HepG2 (cell line): ENCODE data around the gene PRELID1. TPM values are rescaled to one million over a fixed set of nuclear protein-coding genes. Genes with fewer than 3 reads are reported as not detected.

Experiments used
- ATAC-seq: fragments of 200-7000 bp; cut with Tn5 transposase; 3 replicates; pipeline ENCODE4 v1.9.1; 2020; ENCODE audit warnings: mild to moderate bottlenecking, moderate library complexity
- BruUV-seq: library from RNA; stranded (reverse); fragments of 400-500 nt; replicated peaks from 2 replicates; lab custom pipeline; 2021; lab: Mats Ljungman, UMichigan
- CTCF ChIA-PET: fragments of 300-600 bp; formaldehyde crosslinking; extraction: SDS; loops from one replicate; lab custom pipeline; 2021; ENCODE audit warnings: low total read pairs, inconsistent platforms, low intra/inter-chr PET ratio; lab: Yijun Ruan, JAX
- POLR2A ChIA-PET: fragments of 350-600 bp; sonication (Branson Sonifier 250); formaldehyde crosslinking; loops from one replicate; lab custom pipeline; 2020; ENCODE audit warnings: antibody characterized with exemption, inconsistent platforms; lab: Yijun Ruan, JAX
- DNase-seq: peaks from one replicate; pipeline ENCODE4 v3.0.0-alpha.2; 2015; ENCODE audit warnings: low spot score
- FAIRE-seq: peaks from 3 replicates; lab custom pipeline; 2011; peaks lifted over from hg19 to GRCh38; lab: Jason Lieb, UNC
- H2AFZ ChIP-seq: one replicate; pipeline ENCODE4 v1.6.1; 2011; ENCODE audit warnings: low read length, inconsistent platforms
- H3K27ac ChIP-seq: fragments of 300-600 bp; 3 replicates; pipeline ENCODE4 v1.8.0; 2011; ENCODE audit warnings: mixed run types, mild to moderate bottlenecking, mixed read lengths, low read length, inconsistent platforms; ENCODE audit not compliant: insufficient read depth; ENCODE audit errors: extremely low read length
- H3K27me3 ChIP-seq, 2 experiments: fragments of 200-600 bp in 1 of 2; 2 replicates in 1 of 2; 3 replicates in 1 of 2; pipeline versions ENCODE4 v1.6.0 to v1.8.0; 2011; ENCODE audit warnings: low read length in 2 of 2, mild to moderate bottlenecking in 2 of 2, moderate library complexity in 2 of 2, inconsistent platforms in 1 of 2; ENCODE audit not compliant: insufficient read depth in 2 of 2, control insufficient read depth in 1 of 2
- H3K36me3 ChIP-seq, 2 experiments: fragments of 200-600 bp in 1 of 2; replicated peaks in 1 of 2; 2 replicates in 1 of 2; 3 replicates in 1 of 2; pipeline versions ENCODE4 v1.5.1 to v1.8.0; 2011; ENCODE audit warnings: low read length in 2 of 2, inconsistent platforms in 1 of 2; ENCODE audit not compliant: insufficient read depth in 2 of 2, control insufficient read depth in 1 of 2
- H3K4me1 ChIP-seq: 2 replicates; pipeline ENCODE4 v1.5.1; 2012; ENCODE audit warnings: low read length, inconsistent platforms; ENCODE audit not compliant: insufficient read depth
- H3K4me2 ChIP-seq: 2 replicates; pipeline ENCODE4 v1.6.0; 2011; ENCODE audit warnings: low read depth, low read length, inconsistent platforms
- H3K4me3 ChIP-seq, 3 experiments: fragments of 200-600 bp in 1 of 3; sonication (generic), shearing (Covaris generic) in 1 of 3; replicated peaks in 1 of 3; 2 replicates each; pipeline ENCODE4 v1.5.1; 2011 to 2016; ENCODE audit warnings: low read length in 3 of 3, inconsistent platforms in 2 of 3, low read depth in 2 of 3, mild to moderate bottlenecking in 2 of 3, control low read depth in 1 of 3, mixed read lengths in 1 of 3; ENCODE audit not compliant: insufficient read depth in 1 of 3
- H3K79me2 ChIP-seq: one replicate; pipeline ENCODE4 v1.6.1; 2011; ENCODE audit warnings: low read length, inconsistent platforms; ENCODE audit not compliant: insufficient read depth
- H3K9ac ChIP-seq: 2 replicates; pipeline ENCODE4 v1.6.0; 2011; ENCODE audit warnings: mild to moderate bottlenecking, low read depth, low read length, inconsistent platforms; ENCODE audit not compliant: insufficient read depth
- H3K9me3 ChIP-seq: 2 replicates; pipeline ENCODE4 v1.5.1; 2012; ENCODE audit warnings: mild to moderate bottlenecking, low read length
- H4K20me1 ChIP-seq: 2 replicates; pipeline ENCODE4 v1.6.0; 2011; ENCODE audit warnings: inconsistent platforms, mild to moderate bottlenecking, low read length, moderate library complexity; ENCODE audit not compliant: insufficient read depth
- IRF1 ChIP-seq: sonication (generic); formaldehyde crosslinking; IDR thresholded peaks from 2 replicates; pipeline ENCODE4 v1.4.0; 2020; ENCODE audit warnings: low read depth, mild to moderate bottlenecking, missing genetic modification reagents
- MAF1 ChIP-seq: sonication (generic); formaldehyde crosslinking; IDR thresholded peaks from 2 replicates; pipeline ENCODE4 v1.5.0; 2020; ENCODE audit warnings: missing genetic modification reagents, borderline replicate concordance
- MIER3 ChIP-seq: IDR thresholded peaks from 2 replicates; pipeline ENCODE4 v1.6.1; 2016; ENCODE audit warnings: missing compliant biosample characterization, borderline replicate concordance
- PBX2 ChIP-seq: IDR thresholded peaks from 2 replicates; pipeline ENCODE4 v1.6.1; 2016; ENCODE audit warnings: control low read depth
- PCBP1 ChIP-seq: fragments of 200-400 bp; formaldehyde crosslinking; IDR thresholded peaks from 2 replicates; pipeline ENCODE4 v1.6.1; 2017; ENCODE audit warnings: mild to moderate bottlenecking, low read depth, low read length, borderline replicate concordance
- PCBP2 ChIP-seq: fragments of 200-400 bp; formaldehyde crosslinking; optimal IDR thresholded peaks from 2 replicates; pipeline ENCODE3; 2018; ENCODE audit warnings: low read length, low read depth; ENCODE audit not compliant: poor library complexity, severe bottlenecking
- POLR2G ChIP-seq: fragments of 200-400 bp; formaldehyde crosslinking; IDR thresholded peaks from 2 replicates; pipeline ENCODE4 v1.6.1; 2018; ENCODE audit warnings: mild to moderate bottlenecking, low read depth, low read length, moderate library complexity
- ZFP36L1 ChIP-seq: sonication (generic); formaldehyde crosslinking; IDR thresholded peaks from 2 replicates; pipeline ENCODE4 v1.8.0; 2022; ENCODE audit warnings: mild to moderate bottlenecking, missing genetic modification reagents, moderate library complexity
- ZFP82 ChIP-seq: sonication (generic); formaldehyde crosslinking; IDR thresholded peaks from 2 replicates; pipeline ENCODE4 v1.5.1; 2020; ENCODE audit warnings: mild to moderate bottlenecking, missing genetic modification reagents, borderline replicate concordance
- ZNF232 ChIP-seq: sonication (generic); formaldehyde crosslinking; IDR thresholded peaks from 2 replicates; pipeline ENCODE4 v1.4.0; 2020; ENCODE audit warnings: missing genetic modification reagents, borderline replicate concordance
- WGBS: methylation state at CpG from one replicate; pipeline ENCODE4 v1.1.6; 2017; ENCODE audit warnings: low lambda C conversion rate; 5-methylcytosine and 5-hydroxymethylcytosine counted together
- in situ Hi-C: cut with HindIII; loops from 2 replicates; pipeline ENCODE4 v1.10.0; 2017; ENCODE audit warnings: low pct_unique_long_range_greater_than_20kb; ENCODE audit not compliant: extremely low pct_ligation_motif_present
- intact Hi-C: fragments of 100-400 bp; cut with micrococcal nuclease; formaldehyde crosslinking; loops from one replicate; pipeline ENCODE4 v1.10.0; 2022; ENCODE audit not compliant: unreplicated experiment
- polyA plus RNA-seq, 8 experiments: library from polyadenylated mRNA; depleted of rRNA in 3 of 8; stranded (reverse) in 7 of 8; unstranded in 1 of 8; fragments of >200 nt; fragmentation: Illumina TruSeq in 4 of 8; extraction: Trizol in 4 of 8; gene quantifications; 2 replicates each; pipeline versions ENCODE4 v1.2.1 to v1.2.3, GENCODE V29; 2011 to 2016; ENCODE audit warnings: low read depth in 4 of 8, missing spikeins in 1 of 8, mixed read lengths in 1 of 8; ENCODE audit not compliant: insufficient read depth in 1 of 8
- total RNA-seq, 5 experiments: library from RNA; depleted of rRNA; stranded (reverse); fragments of >200 nt; fragmentation: Illumina TruSeq; extraction: Trizol; gene quantifications; 2 replicates each; pipeline ENCODE4 v1.2.3, GENCODE V29; 2016; ENCODE audit warnings: low read depth in 1 of 5
- TF ChIP-seq, protein P1 (sequence below): sonication (generic); formaldehyde crosslinking; IDR thresholded peaks from 2 replicates; pipeline ENCODE4 v1.8.0; 2022; ENCODE audit warnings: mild to moderate bottlenecking, missing genetic modification reagents, moderate library complexity

Gene PRELID1
- total and polyA plus RNA-seq, 2 of the 13 experiments (the other 11 are each of a cell fraction or from before 2014, with no cell fraction given) = 250 to 271 TPM

DNA sequence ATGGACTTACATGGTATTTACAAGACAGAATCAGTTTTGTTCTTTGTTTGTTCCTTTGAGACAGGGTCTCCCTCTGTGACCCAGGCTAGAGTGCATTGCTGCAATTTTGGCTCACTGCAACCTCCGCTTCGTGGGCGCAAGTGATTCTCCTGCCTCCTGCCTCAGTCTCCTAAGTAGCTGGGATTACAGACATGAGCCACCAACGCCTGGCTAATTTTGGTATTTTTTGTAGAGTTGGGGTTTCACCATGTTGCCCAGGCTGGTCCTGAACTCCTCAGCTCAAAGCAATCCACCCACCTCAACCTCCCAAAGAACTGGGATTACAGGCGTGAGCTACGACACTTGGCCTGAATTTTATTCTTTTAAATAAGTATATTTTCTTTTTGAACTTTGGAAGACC is 27.7 kb upstream of the PRELID1 start (continued):
- TF ChIP-seq IRF1 (no peak), POLR2G (no peak)
- TF ChIP-seq, protein P1, sequence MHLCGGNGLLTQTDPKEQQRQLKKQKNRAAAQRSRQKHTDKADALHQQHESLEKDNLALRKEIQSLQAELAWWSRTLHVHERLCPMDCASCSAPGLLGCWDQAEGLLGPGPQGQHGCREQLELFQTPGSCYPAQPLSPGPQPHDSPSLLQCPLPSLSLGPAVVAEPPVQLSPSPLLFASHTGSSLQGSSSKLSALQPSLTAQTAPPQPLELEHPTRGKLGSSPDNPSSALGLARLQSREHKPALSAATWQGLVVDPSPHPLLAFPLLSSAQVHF (CRISPR knock-in tag) = no peak
- TF ChIP-seq, all 625 proteins: peak for 0

- H3K9ac ChIP-seq = no peak overlapping the region
- DNase-seq = no peak
- no peak overlapping the region for H2AFZ ChIP-seq
- H3K4me2 ChIP-seq = no peak overlapping the region
- ChIA-PET POLR2A (no interaction called here), CTCF (no interaction called here)
- in situ Hi-C loops (no loop called here), intact Hi-C loops (no loop called here)
- no TSS peak for BruUV-seq
- no peaks in the 10 kb centered on the region for H3K9me3 ChIP-seq
- H3K79me2 ChIP-seq = no peaks in the 10 kb centered on the region
- no peaks in the 10 kb centered on the region; a peak in 1 of 5 replicates for H3K27me3 ChIP-seq
- FAIRE-seq = no peak
- H3K27ac ChIP-seq = no peak overlapping the region
- no peaks in the 10 kb centered on the region for H4K20me1 ChIP-seq
- no peak for ATAC-seq
- H3K36me3 ChIP-seq = no peaks in the 10 kb centered on the region
- WGBS = 7% methylated on average over 1 of the region's 1 CpG
- H3K4me1 ChIP-seq = no peaks in the 10 kb centered on the region
- TF ChIP-seq PBX2 (no peak), ZNF232 (CRISPR knock-in tag) (no peak), ZFP82 (CRISPR knock-in tag) (no peak), PCBP2 (no peak), PCBP1 (no peak), ZFP36L1 (no peak), MIER3 (CRISPR knock-in tag) (no peak), MAF1 (CRISPR knock-in tag) (no peak)
- no peak overlapping the region for H3K4me3 ChIP-seq
These were observed 26.7 kb upstream of the PRELID1 start for GRCh38 chr5:177276886-177277285.
